Measurements from ENCODE around the gene TAB2. TPM values are rescaled to one million over a fixed set of nuclear protein-coding genes. Genes with fewer than 3 reads are reported as not detected.

Gene TAB2
- total RNA-seq, 1 experiment from 2014 or later: 56.7 TPM

GRCh38 chr6:149414821-149415220 lies 97.3 kb downstream of the TAB2 start:
- peaks cover 0 to 5% of the 10 kb centered on the region in 2 experiments; a peak in 3 of 4 replicates for H3K36me3 ChIP-seq (ENCODE audit: control insufficient read depth in 1 of 2, insufficient read depth in 2 of 2, low read length in 2 of 2)
- no peak overlapping the region for H2AFZ ChIP-seq (ENCODE audit: low read depth, low read length, poor library complexity, severe bottlenecking)
- no peak overlapping the region for H3K9ac ChIP-seq (ENCODE audit: low read length)
- no peaks in the 10 kb centered on the region for H4K20me1 ChIP-seq (ENCODE audit: insufficient read depth)
- ChIA-PET CTCF (no interaction called here), POLR2A (no interaction called here), RAD21 (ENCODE audit: low non-redundant PET in 1 of 2, low total read pairs in 2 of 2, uncharacterized antibody in 2 of 2, unreplicated experiment in 2 of 2) (no interaction called here)
- no TSS peak for BruUV-seq (replicated peaks)
- no peak for DNase-seq (ENCODE audit: low read depth, low spot score)
- no peaks in the 10 kb centered on the region for H3K79me2 ChIP-seq (ENCODE audit: insufficient read depth, low read length)
- H3K9me2 ChIP-seq (ENCODE audit: insufficient read depth): no peaks in the 10 kb centered on the region
- intact Hi-C loops (cut with micrococcal nuclease): no loop called here
- H3K4me3 ChIP-seq (replicated peaks in 1 of 2; ENCODE audit: low read depth in 1 of 2, low read length in 2 of 2): no peak overlapping the region
- H3K27ac ChIP-seq (ENCODE audit: low read depth, low read length): no peak overlapping the region
- ATAC-seq: no peak
- H3K27me3 ChIP-seq (ENCODE audit: insufficient read depth, low read length): no peaks in the 10 kb centered on the region
- H3K4me2 ChIP-seq (ENCODE audit: low read length): no peak overlapping the region
- H3K9me3 ChIP-seq (ENCODE audit: control insufficient read depth in 1 of 2, insufficient read depth in 1 of 2, low read depth in 1 of 2, low read length in 2 of 2): no peaks in the 10 kb centered on the region
- TF ChIP-seq JUND (IDR thresholded peaks at IDR 0.05) (no peak), POLR2A (IDR thresholded peaks at IDR 0.05; ENCODE audit: borderline replicate concordance, extremely low read depth, insufficient read depth, insufficient read length) (no peak), MAX (IDR thresholded peaks at IDR 0.05) (no peak), CBX3 (IDR thresholded peaks at IDR 0.05; ENCODE audit: low read depth) (no peak)
- H3K4me1 ChIP-seq (ENCODE audit: control insufficient read depth in 1 of 2, insufficient read depth in 2 of 2, low read length in 2 of 2): no peaks in the 10 kb centered on the region

GRCh38 chr6:149419696-149420404 lies 102.3 kb downstream of the TAB2 start:
- DNase-seq (ENCODE audit: low read depth, low spot score) (no peak), ATAC-seq (no peak)
- no TSS peak for BruUV-seq (replicated peaks)
- H3K79me2 ChIP-seq (ENCODE audit: insufficient read depth, low read length): no peaks in the 10 kb centered on the region
- peaks cover 4% of the 10 kb centered on the region; the same call in 1 of the 2 replicates for H3K27me3 ChIP-seq (ENCODE audit: insufficient read depth, low read length)
- no peaks in the 10 kb centered on the region for H3K9me3 ChIP-seq (ENCODE audit: control insufficient read depth in 1 of 2, insufficient read depth in 1 of 2, low read depth in 1 of 2, low read length in 2 of 2)
- H3K4me3 ChIP-seq (replicated peaks in 1 of 2; ENCODE audit: low read depth in 1 of 2, low read length in 2 of 2): no peak overlapping the region
- no peaks in the 10 kb centered on the region for H3K4me1 ChIP-seq (ENCODE audit: control insufficient read depth in 1 of 2, insufficient read depth in 2 of 2, low read length in 2 of 2)
- POLR2A ChIA-PET: no interaction called here
- H3K27ac ChIP-seq (ENCODE audit: low read depth, low read length): no peak overlapping the region
- H3K9me2 ChIP-seq (ENCODE audit: insufficient read depth): no peaks in the 10 kb centered on the region
- no peak overlapping the region for H3K9ac ChIP-seq (ENCODE audit: low read length)
- H3K4me2 ChIP-seq (ENCODE audit: low read length): no peak overlapping the region
- CTCF ChIA-PET: interaction anchor here (1.1 to 1.2 kb wide), 2 partner anchors 12 to 337 kb away, joined by 3 to 4 read pairs; no protein-coding TSS in a partner anchor
- RAD21 ChIA-PET (ENCODE audit: low non-redundant PET in 1 of 2, low total read pairs in 2 of 2, uncharacterized antibody in 2 of 2, unreplicated experiment in 2 of 2): no interaction called here
- intact Hi-C loops (cut with micrococcal nuclease): no loop called here
- no peaks in the 10 kb centered on the region for H3K36me3 ChIP-seq (ENCODE audit: control insufficient read depth in 1 of 2, insufficient read depth in 2 of 2, low read length in 2 of 2)
- H2AFZ ChIP-seq (ENCODE audit: low read depth, low read length, poor library complexity, severe bottlenecking): no peak overlapping the region
- H4K20me1 ChIP-seq (ENCODE audit: insufficient read depth): no peaks in the 10 kb centered on the region
- TF ChIP-seq, protein P1, sequence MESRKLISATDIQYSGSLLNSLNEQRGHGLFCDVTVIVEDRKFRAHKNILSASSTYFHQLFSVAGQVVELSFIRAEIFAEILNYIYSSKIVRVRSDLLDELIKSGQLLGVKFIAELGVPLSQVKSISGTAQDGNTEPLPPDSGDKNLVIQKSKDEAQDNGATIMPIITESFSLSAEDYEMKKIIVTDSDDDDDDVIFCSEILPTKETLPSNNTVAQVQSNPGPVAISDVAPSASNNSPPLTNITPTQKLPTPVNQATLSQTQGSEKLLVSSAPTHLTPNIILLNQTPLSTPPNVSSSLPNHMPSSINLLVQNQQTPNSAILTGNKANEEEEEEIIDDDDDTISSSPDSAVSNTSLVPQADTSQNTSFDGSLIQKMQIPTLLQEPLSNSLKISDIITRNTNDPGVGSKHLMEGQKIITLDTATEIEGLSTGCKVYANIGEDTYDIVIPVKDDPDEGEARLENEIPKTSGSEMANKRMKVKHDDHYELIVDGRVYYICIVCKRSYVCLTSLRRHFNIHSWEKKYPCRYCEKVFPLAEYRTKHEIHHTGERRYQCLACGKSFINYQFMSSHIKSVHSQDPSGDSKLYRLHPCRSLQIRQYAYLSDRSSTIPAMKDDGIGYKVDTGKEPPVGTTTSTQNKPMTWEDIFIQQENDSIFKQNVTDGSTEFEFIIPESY (IDR thresholded peaks at IDR 0.05; ENCODE audit: extremely low read depth, insufficient replicate concordance, low read length): no peak
- no peak for TF ChIP-seq CEBPB (IDR thresholded peaks at IDR 0.05; ENCODE audit: low read depth)
- no peak for TF ChIP-seq MAX (IDR thresholded peaks at IDR 0.05)
- no peak for TF ChIP-seq POLR2AphosphoS5 (IDR thresholded peaks at IDR 0.05; ENCODE audit: low read depth, low read length)
- no peak for TF ChIP-seq FOSL1 (IDR thresholded peaks at IDR 0.05; ENCODE audit: low read depth)
- TF ChIP-seq SP1 (IDR thresholded peaks at IDR 0.05; ENCODE audit: low read depth): no peak
- no peak for TF ChIP-seq SIN3A (IDR thresholded peaks at IDR 0.05; ENCODE audit: low read depth)
- TF ChIP-seq ZFX (IDR thresholded peaks at IDR 0.05): no peak
- no peak for TF ChIP-seq ATF3 (IDR thresholded peaks at IDR 0.05)
- TF ChIP-seq YY1 (IDR thresholded peaks at IDR 0.05; ENCODE audit: extremely low read depth, insufficient replicate concordance, low read depth, low read length): no peak
- no peak for TF ChIP-seq SRF (IDR thresholded peaks at IDR 0.05; ENCODE audit: low read depth)
- no peak for TF ChIP-seq ELF1 (IDR thresholded peaks at IDR 0.05; ENCODE audit: borderline replicate concordance, low read depth)
- TF ChIP-seq EGR1 (IDR thresholded peaks at IDR 0.05; ENCODE audit: low read depth): no peak

Data from HCT116 (cell line).